ENCODE results near the gene PRKCA.

- no peak for TF ChIP-seq CTCF (IDR thresholded peaks at IDR 0.05)
- no peak for TF ChIP-seq POLR2A (IDR thresholded peaks at IDR 0.05; ENCODE audit: low read depth)
- TF ChIP-seq EP300 (IDR thresholded peaks at IDR 0.05): no peak
- TF ChIP-seq POLR2AphosphoS5 (IDR thresholded peaks at IDR 0.05): no peak
Observed at GRCh38 chr17:66811683-66812054, 509.3 kb downstream of the PRKCA start.
